GM18526 (cell line): Measurements from ENCODE around the gene LGR6.

Experiments used
- POLR2A ChIP-seq: IDR thresholded peaks from 3 replicates; pipeline ENCODE4 v1.6.1; 2011; ENCODE audit not compliant: insufficient read length; ENCODE audit errors: extremely low read depth

The LGR6 gene

DNA sequence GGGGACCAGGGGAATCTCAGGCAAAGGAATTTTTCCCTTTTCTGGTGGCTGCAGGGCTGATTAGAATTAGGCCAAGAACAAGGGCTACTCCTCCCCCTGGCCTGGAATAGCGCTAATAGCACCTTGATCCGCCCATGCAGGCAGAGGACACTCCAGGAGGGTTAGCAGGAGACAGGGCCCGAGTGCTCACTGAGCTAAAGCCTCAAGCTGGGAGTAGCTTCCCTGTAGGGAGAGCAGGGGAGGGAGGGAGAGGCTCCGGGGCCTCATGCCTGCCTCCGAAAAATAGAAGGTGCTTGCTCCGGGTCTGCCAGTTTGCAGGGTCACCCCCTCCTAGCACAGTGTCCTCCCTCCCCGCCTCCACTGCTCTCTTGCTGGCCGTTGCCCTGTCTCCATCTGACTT, 37.0 kb upstream of the LGR6 start:
- TF ChIP-seq POLR2A = no peak

DNA sequence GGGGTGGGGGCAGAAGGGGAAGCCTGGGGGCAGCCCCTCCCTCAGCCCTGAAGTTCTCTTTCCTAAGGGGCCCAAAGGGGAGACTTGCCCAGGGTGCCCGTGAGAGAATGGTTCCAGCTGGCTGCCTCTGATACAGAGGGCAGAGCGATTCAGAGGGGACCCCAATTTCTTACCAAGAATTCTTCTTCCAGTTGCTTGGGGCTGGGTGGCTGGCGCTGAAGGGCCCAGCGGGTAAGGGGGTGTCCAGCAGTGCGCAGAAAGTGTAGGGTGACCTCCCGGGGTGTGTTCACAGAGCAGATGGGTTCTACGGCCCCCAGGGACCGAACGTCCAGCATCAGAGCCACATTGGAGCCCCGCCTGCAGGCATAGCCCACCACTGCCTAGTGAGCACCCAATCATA, 35.7 kb upstream of the LGR6 start:
- no peak for TF ChIP-seq POLR2A

DNA sequence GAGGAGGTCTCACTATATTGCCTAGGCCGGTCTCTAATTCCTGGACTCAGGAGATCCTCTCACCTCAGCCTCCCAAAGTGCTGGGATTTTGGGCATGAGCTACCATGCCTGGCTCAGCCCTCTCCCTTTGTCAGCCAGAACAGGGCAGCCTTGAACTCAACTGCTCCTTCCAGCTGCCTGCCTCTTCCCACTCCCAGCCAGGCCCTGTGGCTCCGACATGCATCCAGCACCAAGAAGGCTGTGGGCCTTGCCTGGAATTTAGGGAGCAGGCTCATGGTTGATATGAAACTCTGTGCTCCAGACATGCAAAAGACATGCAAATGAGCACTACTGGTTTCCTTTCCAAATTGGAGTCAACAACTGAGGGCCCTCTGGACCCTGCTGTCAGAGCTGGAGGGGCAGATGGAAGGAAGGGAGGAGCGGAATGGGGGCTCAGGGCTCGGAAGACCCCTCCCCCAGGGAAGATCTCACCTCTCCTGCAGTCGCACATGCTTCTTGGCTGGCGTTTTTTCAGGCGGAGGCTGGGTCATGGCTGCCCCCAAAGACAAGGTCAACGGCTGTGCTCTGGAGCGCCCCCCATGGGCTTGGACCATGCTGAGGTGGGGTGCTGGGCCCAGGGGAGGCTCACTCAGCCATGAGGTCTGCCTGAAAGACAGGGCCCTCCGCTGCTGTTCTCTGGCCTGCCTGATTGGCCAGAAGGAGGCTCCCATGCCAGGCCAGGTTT, 34.6 kb upstream of the LGR6 start:
- peak; percentile 26 for TF ChIP-seq POLR2A

DNA sequence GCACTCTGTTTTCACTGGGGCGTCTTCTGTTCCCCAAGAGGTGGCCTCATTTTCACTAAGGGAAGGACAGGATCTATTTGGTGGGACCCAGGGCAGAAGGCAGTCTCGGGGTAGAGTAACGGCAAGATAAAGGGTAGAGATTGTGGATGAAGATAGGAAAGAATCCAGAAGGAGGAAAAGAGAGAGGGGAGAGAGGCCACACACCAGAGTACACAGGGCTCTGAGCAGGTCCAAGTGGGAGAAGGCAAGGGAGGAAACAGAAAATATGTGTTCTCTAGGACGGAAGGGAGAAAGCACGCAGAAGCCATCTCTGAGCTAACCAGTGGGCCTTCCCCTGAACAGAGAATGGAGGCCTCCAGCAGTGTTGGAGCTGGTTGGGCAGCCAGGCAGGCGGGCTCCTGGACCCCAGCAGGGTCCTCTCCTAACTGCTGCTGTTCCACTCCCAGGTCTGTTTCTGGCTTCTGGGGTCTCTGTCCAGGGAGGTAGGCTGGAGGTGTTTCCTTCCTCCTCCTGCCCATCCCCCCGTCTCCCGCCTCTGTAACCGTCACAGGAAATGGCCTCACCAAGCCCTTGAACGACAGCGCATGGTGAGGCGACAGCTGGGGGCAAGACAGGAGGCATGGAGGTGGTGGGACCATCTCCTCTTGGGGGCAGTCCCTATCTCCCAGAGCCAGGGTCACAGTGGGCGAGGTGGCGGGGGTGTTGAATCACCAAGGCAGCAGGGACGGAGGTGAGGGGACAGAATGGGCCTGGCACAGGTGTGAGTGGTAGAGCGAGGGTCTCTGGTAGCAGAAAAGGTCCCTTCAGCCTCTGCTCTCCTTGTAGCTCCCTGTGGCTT, 33.8 kb upstream of the LGR6 start:
- TF ChIP-seq POLR2A = peak; percentile 35

DNA sequence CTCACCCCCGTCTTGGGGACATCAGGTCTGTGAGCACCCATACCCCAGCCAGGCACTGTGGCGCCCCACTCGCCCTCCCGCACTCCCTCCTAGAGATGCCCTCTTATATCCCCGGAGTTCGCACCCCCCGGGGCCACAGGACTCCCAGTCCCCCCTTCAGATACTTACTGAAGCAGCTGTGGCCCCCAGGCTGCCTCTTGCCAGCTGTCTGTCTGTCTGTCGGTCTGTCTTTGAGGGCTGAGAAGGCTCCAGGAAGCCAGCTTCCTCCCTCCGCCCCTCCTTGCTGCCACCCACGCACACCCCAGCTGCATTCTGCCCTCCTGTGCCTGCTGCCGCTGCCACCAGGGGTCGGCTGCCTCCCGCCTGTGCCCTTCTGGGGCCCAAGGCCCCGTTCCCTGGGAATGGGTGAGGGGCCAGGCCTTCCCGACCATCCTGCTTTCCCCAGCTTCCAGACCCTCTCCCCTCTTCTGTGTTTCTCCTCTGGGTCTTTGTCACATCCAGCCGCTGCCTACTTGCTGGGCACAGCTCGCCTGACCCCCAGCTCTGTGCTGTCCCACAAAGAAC, 33.1 kb upstream of the LGR6 start, which contains the start of gene PTPN7:
TSS of gene PTPN7 (minus strand) at position 226 of the 564 bp plus-strand sequence. CDS start 1,200 bp downstream, outside the sequence.
- peak; percentile 47 for TF ChIP-seq POLR2A

DNA sequence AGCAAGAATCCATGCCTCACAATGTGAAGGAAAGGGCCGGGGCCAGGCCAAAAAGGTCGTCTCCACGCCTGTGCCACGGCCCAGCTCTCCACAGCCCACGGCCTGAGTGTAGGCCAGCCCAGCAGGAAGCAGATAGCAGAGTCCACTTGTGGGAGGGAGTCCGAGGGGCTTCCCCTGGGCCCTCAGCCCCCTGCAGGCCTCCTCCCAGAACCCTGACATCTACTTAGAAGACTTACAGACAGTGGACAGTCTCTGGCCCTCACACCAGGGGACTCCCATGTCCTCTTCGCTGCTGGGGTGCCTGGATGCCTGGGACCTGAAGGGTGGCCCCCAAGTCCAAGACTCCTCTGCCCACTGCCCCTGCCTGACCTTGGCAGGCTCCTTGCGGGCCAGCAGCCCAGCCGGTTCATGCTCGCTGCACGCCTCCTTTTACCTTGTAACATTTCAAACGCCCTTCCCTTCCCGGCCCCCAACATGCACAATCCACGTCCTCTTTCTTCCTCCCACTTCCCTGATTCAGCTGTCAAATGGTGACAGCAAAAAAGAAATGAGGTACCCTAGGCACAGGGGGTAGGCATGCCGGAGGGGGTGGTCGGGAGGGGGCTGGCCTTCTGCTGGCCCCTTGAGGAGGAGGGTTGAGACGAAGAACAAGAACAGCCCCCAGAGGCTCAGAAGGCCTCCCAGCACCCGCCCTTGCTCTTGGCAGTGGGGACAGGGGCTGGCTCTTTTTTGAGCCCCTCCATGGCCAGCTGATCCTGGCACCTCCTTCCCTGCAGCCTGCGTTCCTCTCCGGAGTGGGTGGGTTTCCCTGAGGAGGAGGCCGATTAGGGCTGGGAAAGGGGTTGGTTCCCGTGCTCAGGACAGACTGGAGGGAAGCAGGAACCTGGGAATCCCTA, 32.2 kb upstream of the LGR6 start:
- TF ChIP-seq POLR2A = no peak

DNA sequence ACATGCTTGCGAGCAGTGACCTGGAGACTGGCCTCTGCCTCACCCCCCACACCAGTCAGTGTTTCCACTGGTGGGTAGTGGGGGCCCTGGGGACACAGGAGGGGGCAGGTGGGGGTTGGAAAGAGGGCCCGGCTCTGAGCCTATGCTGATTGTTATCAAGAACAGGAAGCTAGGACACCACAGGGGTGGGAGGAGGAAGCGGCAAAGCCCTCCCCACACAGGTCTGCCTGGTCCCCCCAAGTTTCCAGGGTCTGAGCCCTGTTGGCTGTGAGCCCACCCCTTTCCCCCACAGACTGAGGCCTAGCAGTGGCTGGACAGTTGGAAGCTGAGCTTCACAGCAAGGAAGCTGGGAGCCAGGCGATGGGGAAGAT, 31.6 kb upstream of the LGR6 start:
- no peak for TF ChIP-seq POLR2A

DNA sequence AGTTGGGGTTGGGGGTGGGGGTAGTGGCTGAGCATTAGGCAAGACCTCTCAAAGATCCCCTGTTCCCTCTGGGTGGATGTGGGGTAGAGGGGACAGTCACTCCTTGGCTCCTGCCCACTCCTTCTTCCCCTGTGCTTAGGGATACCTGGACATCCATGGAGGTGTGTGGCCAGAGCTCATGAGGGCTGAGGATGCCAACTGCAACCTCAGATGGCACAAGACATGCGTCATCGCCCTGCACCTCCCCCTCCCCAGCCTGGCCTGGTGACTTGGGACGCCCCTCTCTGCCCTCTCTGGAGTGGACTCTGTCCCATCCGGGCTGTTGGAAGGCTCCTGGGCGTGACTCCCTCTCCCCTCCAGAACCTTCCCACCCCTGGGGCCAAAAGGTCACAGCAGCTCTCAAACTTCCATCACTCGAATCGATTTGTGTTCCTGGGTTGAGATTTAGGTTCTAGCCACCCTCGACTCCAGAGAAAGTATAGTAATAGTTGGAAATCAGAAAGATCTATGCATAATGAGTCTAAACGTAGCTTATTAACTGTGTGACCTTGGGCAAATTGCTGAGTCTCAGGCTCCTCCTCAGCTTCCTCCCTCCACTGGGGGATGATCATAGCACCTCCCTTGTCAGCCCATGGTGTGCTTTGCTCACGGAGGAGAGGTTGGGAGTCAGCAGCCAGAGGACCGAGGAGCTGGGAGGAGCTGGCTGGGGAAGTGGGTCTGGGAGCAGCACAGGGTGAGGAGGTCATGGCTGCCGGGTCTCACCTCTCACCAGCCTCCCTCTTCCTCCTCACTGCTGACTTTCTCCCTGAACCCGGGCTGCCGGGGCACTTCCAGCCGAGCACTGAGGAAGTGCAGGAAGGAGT, 30.9 kb upstream of the LGR6 start:
- TF ChIP-seq POLR2A = no peak

DNA sequence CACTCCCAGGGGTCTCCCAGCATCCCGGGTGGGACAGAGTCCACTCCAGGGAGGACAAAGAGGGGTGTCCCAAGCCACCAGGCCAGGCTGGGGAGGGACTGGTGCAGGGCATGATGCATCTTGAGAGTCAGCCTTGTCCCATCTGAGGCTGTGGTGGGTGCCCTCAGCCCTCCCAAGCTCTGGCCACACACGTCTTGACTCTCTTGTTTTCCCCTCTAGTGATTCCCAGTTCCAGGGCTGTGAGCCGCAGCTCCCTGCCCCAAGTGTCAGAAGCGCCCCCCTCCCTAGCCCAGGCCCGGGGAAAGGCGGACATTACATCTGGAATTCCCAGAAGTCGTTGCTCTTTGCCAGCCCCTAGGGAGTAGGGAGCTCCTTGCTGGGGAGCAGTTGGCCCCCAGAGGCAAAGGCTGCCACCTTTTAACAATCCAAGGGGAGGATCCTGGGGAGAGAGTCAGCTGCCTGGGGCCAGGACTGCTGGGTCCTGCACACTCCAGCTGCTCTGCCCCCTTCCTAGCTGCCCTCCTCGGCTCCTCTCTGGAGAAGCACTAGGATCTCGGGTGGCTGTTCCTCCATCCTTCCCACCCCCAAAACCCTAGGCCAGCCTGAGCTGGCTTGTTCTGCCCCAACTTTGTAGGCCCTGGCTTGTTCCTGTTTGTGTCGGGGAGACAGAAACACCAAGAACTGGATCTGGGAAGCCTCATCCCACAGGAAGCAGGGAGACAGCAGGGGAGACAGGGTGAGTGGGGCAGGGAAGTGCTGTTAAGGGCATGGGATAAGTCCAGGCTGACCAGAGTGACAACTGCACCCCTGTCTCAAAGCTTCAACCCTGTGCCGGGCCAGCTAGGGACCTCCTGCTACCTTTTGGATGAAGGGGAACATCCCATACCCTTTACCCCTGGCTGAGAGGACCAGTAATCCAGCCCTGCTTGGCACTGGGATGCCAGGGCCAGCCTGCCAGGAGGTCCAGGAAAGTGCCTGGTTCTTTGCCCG, 30.0 kb upstream of the LGR6 start:
- TF ChIP-seq POLR2A = no peak

DNA sequence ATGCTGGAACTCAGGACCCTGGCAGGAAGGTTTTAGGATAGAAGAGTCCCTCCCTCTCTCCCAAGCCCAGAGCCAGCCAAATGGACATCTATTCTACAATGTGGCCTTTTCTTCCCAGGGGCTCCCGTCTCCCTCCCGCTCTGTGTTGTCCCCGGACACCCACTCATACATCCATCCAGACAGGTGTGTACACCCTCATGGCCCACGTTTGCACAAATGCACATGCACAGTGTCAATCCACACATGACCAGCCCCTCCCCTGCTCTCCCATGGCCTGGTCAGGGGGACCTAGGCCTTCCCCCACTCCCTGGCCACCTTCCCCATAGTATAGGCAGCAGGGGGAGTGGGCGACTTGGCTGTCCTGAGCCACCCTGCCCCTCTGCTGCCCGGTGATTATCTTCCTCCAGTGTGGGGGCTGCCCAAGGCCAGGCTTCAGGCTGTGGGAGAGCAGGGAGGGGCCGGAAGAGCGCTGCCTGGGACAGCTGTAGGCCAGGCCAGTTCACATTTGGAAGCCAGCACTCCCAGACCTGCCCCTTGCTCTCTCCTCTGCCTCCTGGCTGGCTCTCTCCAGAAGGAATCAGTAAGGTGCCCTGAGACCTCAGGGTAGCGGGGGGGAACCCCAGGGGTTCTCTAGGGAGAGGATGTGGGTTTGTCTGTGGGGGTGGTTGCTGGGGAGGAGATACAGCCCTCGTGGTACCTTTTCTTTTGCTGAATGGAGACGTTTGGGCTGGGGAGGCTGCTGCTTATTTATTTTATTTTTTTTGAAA, 29.1 kb upstream of the LGR6 start:
- no peak for TF ChIP-seq POLR2A

DNA sequence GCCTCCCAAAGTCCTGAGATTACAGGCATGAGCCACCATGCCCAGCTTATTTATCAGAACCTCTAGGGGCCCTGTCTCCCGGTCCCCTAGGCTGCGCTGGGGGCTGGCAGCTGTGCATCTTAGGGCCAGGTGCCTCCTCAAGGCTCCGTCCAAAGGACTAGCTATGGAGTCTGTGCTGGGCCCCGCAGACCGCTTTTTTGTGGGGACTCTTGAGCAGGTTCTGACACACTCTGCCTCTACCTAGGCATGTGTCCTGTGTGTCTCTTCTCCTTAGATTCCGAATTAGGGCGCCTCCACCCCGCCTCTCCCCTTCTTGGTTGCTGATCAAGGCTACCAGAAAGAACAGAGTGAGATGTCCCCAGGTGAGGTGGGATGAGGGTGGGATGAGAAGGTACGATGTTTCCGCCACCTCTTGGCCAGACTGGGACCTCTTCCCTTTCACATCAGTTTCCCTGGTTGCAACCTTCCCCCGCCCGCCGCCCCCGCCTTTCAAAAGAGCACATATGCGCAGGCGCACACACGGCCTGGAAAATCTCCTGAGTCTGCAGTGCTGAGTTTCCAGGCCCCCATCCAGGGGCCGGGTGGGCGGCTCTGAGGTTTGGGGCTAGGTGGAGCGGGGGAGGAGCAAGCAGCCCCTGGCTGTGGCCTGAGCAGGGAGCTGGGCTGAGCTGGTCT, 28.2 kb upstream of the LGR6 start:
- TF ChIP-seq POLR2A = no peak
